HG03558 (cell line): Measurements from ENCODE around the gene PTDSS2.

ENCODE experiments used
- ATAC-seq: cut with Tn5 transposase; IDR thresholded peaks from one replicate; pipeline ENCODE4 v1.9.1; 2021; ENCODE audit warnings: moderate number of reproducible peaks; ENCODE audit not compliant: unreplicated experiment; ENCODE audit errors: extremely low read depth

Gene PTDSS2

GRCh38 chr11:486189-486588 lies 36.1 kb downstream of the PTDSS2 start:
- ATAC-seq, result no peak

- no peak for ATAC-seq
These were observed 37.5 kb downstream of the PTDSS2 start for GRCh38 chr11:487571-488021.

GRCh38 chr11:488062-488461 lies 38.0 kb downstream of the PTDSS2 start:
- ATAC-seq, result no peak

- no peak for ATAC-seq
These were observed 38.5 kb downstream of the PTDSS2 start for GRCh38 chr11:488579-488978.

GRCh38 chr11:488992-489391 lies 38.9 kb downstream of the PTDSS2 start:
- no peak for ATAC-seq

- ATAC-seq, result no peak
These were observed 39.6 kb downstream of the PTDSS2 start for GRCh38 chr11:489610-490185.

- no peak for ATAC-seq
These were observed 40.3 kb downstream of the PTDSS2 start for GRCh38 chr11:490186-490929.

GRCh38 chr11:490930-491260 lies 40.8 kb downstream of the PTDSS2 start:
- ATAC-seq, result no peak

GRCh38 chr11:491358-491757 lies 41.3 kb downstream of the PTDSS2 start:
- no peak for ATAC-seq

GRCh38 chr11:492427-493226 lies 42.5 kb downstream of the PTDSS2 start:
- ATAC-seq, result no peak

GRCh38 chr11:494761-495536 lies 44.9 kb downstream of the PTDSS2 start:
- no peak for ATAC-seq

- ATAC-seq, result no peak
These were observed 45.5 kb downstream of the PTDSS2 start for GRCh38 chr11:495537-495931.

GRCh38 chr11:496834-497564 lies 46.9 kb downstream of the PTDSS2 start:
- ATAC-seq, result no peak

- no peak for ATAC-seq
These were observed 47.7 kb downstream of the PTDSS2 start for GRCh38 chr11:497565-498296.

GRCh38 chr11:498297-499181 lies 48.5 kb downstream of the PTDSS2 start:
- ATAC-seq, result no peak

GRCh38 chr11:499201-500076 lies 49.4 kb downstream of the PTDSS2 start:
- no peak for ATAC-seq

- no peak for ATAC-seq
These were observed 51.1 kb downstream of the PTDSS2 start for GRCh38 chr11:501001-501682.
